Measurements from ENCODE around the gene DIDO1. TPM values are rescaled to one million over a fixed set of nuclear protein-coding genes. Genes with fewer than 3 reads are reported as not detected.
"Not testable (repeated sequence)": the region's sequence is repeated elsewhere in the genome, so short reads cannot be mapped to it uniquely, and the experiment has no call there.

The DIDO1 gene
- total RNA-seq, 1 donor from 2014 or later: 75.8 TPM

GRCh38 chr20:62856931-62857619 lies 69.2 kb downstream of the DIDO1 start:
- DNase-seq (ENCODE audit: low spot score): no peak

GRCh38 chr20:62855120-62855519 lies 71.2 kb downstream of the DIDO1 start:
- no peak for DNase-seq (ENCODE audit: low spot score)

- no peak for DNase-seq (ENCODE audit: low spot score)
Measured at GRCh38 chr20:62854121-62854520, 72.2 kb downstream of the DIDO1 start.

- DNase-seq (ENCODE audit: low spot score): not testable (repeated sequence)
Measured at GRCh38 chr20:62853304-62853703, 73.0 kb downstream of the DIDO1 start.

- no peak for DNase-seq (ENCODE audit: low spot score)
Measured at GRCh38 chr20:62852841-62853240, 73.5 kb downstream of the DIDO1 start.

GRCh38 chr20:62852196-62852595 lies 74.1 kb downstream of the DIDO1 start:
- DNase-seq (ENCODE audit: low spot score): no peak

GRCh38 chr20:62850333-62850974 lies 75.9 kb downstream of the DIDO1 start:
- no peak for DNase-seq (ENCODE audit: low spot score)

GRCh38 chr20:62849431-62849830 lies 76.9 kb downstream of the DIDO1 start:
- no peak for DNase-seq (ENCODE audit: low spot score)

GRCh38 chr20:62848917-62849316 lies 77.4 kb downstream of the DIDO1 start:
- DNase-seq (ENCODE audit: low spot score): not testable (repeated sequence)

GRCh38 chr20:62846166-62846890 lies 80.0 kb downstream of the DIDO1 start:
- no peak for DNase-seq (ENCODE audit: low spot score)

GRCh38 chr20:62845416-62846160 lies 80.7 kb downstream of the DIDO1 start:
- no peak for DNase-seq (ENCODE audit: low spot score)

- no peak for DNase-seq (ENCODE audit: low spot score)
Measured at GRCh38 chr20:62844182-62844581, 82.1 kb downstream of the DIDO1 start.

- DNase-seq (ENCODE audit: low spot score): no peak
Measured at GRCh38 chr20:62843656-62844055, 82.6 kb downstream of the DIDO1 start.

- no peak for DNase-seq (ENCODE audit: low spot score)
Measured at GRCh38 chr20:62841705-62842212, 84.5 kb downstream of the DIDO1 start.

- no peak for DNase-seq (ENCODE audit: low spot score)
Measured at GRCh38 chr20:62840244-62841197, 85.8 kb downstream of the DIDO1 start.

GRCh38 chr20:62839816-62840215 lies 86.5 kb downstream of the DIDO1 start:
- no peak for DNase-seq (ENCODE audit: low spot score)

GRCh38 chr20:62839261-62839660 lies 87.0 kb downstream of the DIDO1 start:
- DNase-seq (ENCODE audit: low spot score): no peak

GRCh38 chr20:62838128-62838891 lies 88.0 kb downstream of the DIDO1 start:
- peak; percentile 65 for DNase-seq (ENCODE audit: low spot score)

- no peak for DNase-seq (ENCODE audit: low spot score)
Measured at GRCh38 chr20:62837790-62838127, 88.5 kb downstream of the DIDO1 start.

- no peak for DNase-seq (ENCODE audit: low spot score)
Measured at GRCh38 chr20:62836967-62837490, 89.3 kb downstream of the DIDO1 start.
